IPS-NIHi7 (cell line): ENCODE measurements around the gene TOPAZ1.

Source experiments
- DNase-seq: peaks from one replicate; pipeline ENCODE4 v3.0.0; 2012; ENCODE audit warnings: mixed read lengths; ENCODE audit errors: extremely low spot score

TOPAZ1 gene

GRCh38 chr3:44241706-44242105, at the start of gene TOPAZ1:
Gene TOPAZ1, plus strand, starts transcription at chr3:44241886. Its CDS starts 168 bp downstream, at chr3:44242054.
- no peak for DNase-seq

- peak; percentile 82 for DNase-seq
Measured at GRCh38 chr3:44198284-44199269, 43.1 kb upstream of the TOPAZ1 start.

- DNase-seq, result no peak
Measured at GRCh38 chr3:44206261-44206660, 35.4 kb upstream of the TOPAZ1 start.

GRCh38 chr3:44206862-44207652, 34.6 kb upstream of the TOPAZ1 start:
- no peak for DNase-seq

GRCh38 chr3:44208086-44208485, 33.6 kb upstream of the TOPAZ1 start:
- DNase-seq, result no peak

- no peak for DNase-seq
Measured at GRCh38 chr3:44208568-44208967, 33.1 kb upstream of the TOPAZ1 start.

GRCh38 chr3:44210967-44211366, 30.7 kb upstream of the TOPAZ1 start:
- DNase-seq, result no peak

- DNase-seq, result no peak
Measured at GRCh38 chr3:44222337-44222736, 19.3 kb upstream of the TOPAZ1 start.

GRCh38 chr3:44223299-44223698, 18.4 kb upstream of the TOPAZ1 start:
- no peak for DNase-seq

GRCh38 chr3:44224131-44224530, 17.6 kb upstream of the TOPAZ1 start:
- no peak for DNase-seq

- no peak for DNase-seq
Measured at GRCh38 chr3:44226573-44226972, 15.1 kb upstream of the TOPAZ1 start.

- DNase-seq, result no peak
Measured at GRCh38 chr3:44227632-44228031, 14.1 kb upstream of the TOPAZ1 start.

- DNase-seq, result no peak
Measured at GRCh38 chr3:44228900-44229299, 12.8 kb upstream of the TOPAZ1 start.

- DNase-seq, result no peak
Measured at GRCh38 chr3:44232407-44232806, 9.3 kb upstream of the TOPAZ1 start.

- no peak for DNase-seq
Measured at GRCh38 chr3:44234648-44235268, 6.9 kb upstream of the TOPAZ1 start.

GRCh38 chr3:44235604-44236484, 5.8 kb upstream of the TOPAZ1 start:
- peak; percentile 79 for DNase-seq

GRCh38 chr3:44236485-44236908, 5.2 kb upstream of the TOPAZ1 start:
- DNase-seq, result no peak

- DNase-seq, result no peak
Measured at GRCh38 chr3:44237161-44237560, 4.5 kb upstream of the TOPAZ1 start.

- DNase-seq, result no peak
Measured at GRCh38 chr3:44237665-44238064, 4.0 kb upstream of the TOPAZ1 start.

GRCh38 chr3:44238889-44239288, 2.8 kb upstream of the TOPAZ1 start:
- no peak for DNase-seq

GRCh38 chr3:44240061-44240460, 1.6 kb upstream of the TOPAZ1 start:
- no peak for DNase-seq
